ENCODE measurements around the gene KRTAP20-1.

The KRTAP20-1 gene

DNA sequence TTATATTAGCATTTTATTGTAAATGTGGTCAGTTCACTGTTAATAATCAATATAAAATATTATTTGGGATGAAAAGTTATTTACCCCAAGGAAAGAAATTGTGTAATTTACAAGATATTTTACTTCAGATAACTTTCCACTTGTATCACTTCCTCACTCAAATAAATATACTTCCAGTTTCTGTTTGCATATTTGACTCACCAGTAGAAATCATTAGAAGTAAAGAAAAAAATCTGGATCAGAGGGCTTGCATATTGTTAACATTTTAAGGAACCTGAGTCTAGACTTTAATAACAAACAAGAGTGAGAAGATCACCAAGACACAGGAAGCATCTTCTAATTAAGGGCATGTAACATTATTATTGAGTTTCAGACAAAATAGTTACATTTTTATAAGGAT, 3.9 kb downstream of the KRTAP20-1 start:
- H3K4me3 ChIP-seq (ENCODE audit: low read depth, low read length): no peak overlapping the region
- TF ChIP-seq, protein P1, sequence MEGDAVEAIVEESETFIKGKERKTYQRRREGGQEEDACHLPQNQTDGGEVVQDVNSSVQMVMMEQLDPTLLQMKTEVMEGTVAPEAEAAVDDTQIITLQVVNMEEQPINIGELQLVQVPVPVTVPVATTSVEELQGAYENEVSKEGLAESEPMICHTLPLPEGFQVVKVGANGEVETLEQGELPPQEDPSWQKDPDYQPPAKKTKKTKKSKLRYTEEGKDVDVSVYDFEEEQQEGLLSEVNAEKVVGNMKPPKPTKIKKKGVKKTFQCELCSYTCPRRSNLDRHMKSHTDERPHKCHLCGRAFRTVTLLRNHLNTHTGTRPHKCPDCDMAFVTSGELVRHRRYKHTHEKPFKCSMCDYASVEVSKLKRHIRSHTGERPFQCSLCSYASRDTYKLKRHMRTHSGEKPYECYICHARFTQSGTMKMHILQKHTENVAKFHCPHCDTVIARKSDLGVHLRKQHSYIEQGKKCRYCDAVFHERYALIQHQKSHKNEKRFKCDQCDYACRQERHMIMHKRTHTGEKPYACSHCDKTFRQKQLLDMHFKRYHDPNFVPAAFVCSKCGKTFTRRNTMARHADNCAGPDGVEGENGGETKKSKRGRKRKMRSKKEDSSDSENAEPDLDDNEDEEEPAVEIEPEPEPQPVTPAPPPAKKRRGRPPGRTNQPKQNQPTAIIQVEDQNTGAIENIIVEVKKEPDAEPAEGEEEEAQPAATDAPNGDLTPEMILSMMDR (IDR thresholded peaks at IDR 0.05; ENCODE audit: borderline replicate concordance, insufficient read depth, low read depth, low read length): no peak

DNA sequence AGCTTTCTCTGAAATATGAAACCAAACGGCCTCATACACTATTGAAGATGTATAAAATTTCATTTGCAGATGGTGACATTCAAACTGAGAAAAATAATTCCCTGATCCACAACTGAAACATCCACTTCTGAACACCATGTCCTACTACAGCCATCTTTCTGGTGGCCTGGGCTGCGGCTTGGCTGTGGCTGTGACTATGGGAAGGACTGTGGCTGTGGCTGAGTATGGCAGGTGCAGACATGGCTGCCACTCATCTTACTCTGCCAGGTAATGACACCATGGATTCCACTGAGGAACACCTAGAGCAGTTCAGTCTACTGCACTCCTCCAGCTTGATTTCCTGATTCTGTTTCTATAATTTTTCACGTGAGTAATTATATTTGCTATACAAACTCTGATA, 4.3 kb downstream of the KRTAP20-1 start, which contains the start of gene KRTAP20-4:
KRTAP20-4 (plus strand) TSS at position 106 of the 400 bp plus-strand sequence.
- TF ChIP-seq, protein P1 (IDR thresholded peaks at IDR 0.05; ENCODE audit: borderline replicate concordance, insufficient read depth, low read depth, low read length): no peak

DNA sequence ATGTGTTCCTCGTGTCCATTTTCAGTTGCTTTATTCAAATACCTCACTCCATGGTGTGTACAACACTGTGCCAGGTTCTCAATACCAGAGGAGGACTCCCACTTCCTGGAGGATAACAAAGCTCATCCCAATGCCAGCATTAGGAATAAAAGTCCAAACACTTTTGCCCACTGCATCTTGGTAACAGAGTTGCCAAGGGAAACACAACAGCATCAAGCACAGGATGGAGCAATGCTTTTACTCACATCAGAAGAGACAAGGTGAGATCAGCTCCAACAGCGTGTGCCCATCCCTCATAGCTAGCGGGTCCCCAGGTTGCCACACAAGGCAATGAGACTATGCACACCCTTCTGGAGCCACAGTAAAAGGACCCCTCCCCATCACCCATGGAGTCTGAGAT, 7.1 kb downstream of the KRTAP20-1 start:
- H3K4me3 ChIP-seq (ENCODE audit: low read depth, low read length): no peak overlapping the region
- TF ChIP-seq, protein P1 (IDR thresholded peaks at IDR 0.05; ENCODE audit: borderline replicate concordance, insufficient read depth, low read depth, low read length): no peak

More for the DNA sequence above, 4.3 kb downstream of the KRTAP20-1 start, which contains the start of gene KRTAP20-4:
- H3K4me3 ChIP-seq (ENCODE audit: low read depth, low read length): no peak within 1 kb of the TSS

DNA sequence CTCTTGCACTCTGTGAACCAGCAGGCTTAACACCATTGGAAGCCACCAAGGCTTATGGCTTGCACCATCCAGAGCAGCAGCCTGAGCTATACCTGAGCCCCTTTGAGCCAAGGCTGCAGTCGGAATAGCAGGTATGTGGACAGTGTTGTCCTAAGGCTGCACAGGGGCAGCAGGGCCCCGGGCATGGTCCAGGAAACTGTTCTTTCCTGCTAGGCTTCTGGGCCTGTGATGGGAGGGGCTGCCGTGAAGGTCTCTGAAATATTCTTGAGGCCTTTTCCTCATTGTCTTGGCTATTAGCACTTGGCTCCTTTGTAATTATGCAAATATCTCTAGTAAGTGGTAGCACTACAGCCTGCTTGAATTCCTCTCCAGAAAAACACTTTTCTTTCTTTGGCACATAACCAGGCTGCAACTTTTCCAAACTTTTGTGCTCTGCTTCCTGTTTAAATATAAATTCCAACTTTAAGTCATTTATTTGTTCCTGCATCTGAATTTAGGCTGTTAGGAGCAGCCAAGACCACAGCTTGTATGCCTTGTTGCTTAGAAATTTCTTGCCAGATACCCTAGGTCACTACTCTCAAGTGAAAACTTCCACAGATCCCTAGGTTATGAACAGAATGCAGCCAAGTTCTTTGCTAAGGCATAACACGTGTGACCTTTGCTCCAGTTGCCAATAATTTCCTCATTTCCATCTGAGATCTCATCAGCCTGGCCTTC, 9.4 kb downstream of the KRTAP20-1 start:
- no peak overlapping the region for H3K4me3 ChIP-seq (ENCODE audit: low read depth, low read length)
- TF ChIP-seq, protein P1 (IDR thresholded peaks at IDR 0.05; ENCODE audit: borderline replicate concordance, insufficient read depth, low read depth, low read length): no peak

DNA sequence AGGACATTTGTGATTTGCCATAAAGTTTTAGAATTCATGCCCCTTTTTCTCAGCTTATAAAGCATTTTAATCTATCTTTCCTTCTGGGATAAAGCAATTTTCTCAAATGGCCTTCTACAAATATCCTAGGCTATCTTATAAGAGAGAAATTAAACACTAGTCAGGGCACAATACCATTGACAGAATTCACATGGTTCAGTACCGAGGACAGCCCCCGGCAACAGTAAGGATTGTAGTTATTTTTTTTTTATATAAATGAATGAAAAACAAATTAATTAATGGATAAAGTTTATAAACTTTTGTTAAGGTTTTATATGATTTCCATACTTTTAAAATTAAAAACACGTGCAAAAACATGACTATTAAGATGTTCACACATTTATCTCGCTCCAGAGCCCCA, 11.9 kb downstream of the KRTAP20-1 start:
- TF ChIP-seq, protein P1 (IDR thresholded peaks at IDR 0.05; ENCODE audit: borderline replicate concordance, insufficient read depth, low read depth, low read length): no peak
- H3K4me3 ChIP-seq (ENCODE audit: low read depth, low read length): no peak overlapping the region

DNA sequence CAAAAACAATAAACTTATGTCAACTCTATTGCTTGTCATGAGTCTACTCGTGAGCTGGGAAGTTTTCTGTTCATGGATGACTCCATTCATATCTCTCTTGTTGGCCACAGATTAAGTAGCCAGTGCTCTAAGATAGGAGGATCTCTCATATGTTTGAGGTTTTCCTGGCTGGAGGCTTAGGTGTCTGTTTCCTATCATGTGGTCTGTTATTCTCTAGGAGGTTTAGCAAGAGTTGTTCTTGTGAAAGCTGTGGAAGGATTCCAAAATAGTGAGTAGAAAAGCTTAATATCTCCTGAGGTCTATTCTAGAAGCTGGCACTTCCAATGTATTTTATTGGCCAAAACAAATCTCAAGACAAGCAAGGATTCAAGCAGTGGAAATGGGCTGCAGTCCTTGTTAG, 13.0 kb downstream of the KRTAP20-1 start:
- TF ChIP-seq, protein P1 (IDR thresholded peaks at IDR 0.05; ENCODE audit: borderline replicate concordance, insufficient read depth, low read depth, low read length): no peak
- H3K4me3 ChIP-seq (ENCODE audit: low read depth, low read length): no peak overlapping the region

DNA sequence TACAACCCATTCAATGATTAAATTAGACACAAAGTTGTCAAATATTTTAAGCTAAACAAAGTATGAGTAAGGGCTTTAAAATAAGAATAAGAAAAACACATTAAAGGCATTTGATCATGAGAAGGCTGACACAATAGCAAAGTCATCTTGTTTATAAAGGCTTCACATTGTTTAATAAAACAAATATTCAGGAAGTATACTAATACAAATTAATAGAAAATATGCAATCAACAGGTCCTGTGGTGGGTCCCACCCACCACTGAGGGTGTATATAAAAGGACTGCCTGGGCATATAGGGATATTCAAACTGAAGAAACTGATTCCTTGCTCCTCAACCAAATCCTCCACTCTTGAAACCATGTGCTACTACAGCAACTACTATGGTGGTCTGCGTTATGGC, 18.7 kb downstream of the KRTAP20-1 start, which contains the start of gene KRTAP20-2:
KRTAP20-2 (plus strand) TSS at position 301 of the 400 bp plus-strand sequence; CDS start at position 359, 58 bp downstream.
- H3K4me3 ChIP-seq (ENCODE audit: low read depth, low read length): no peak within 1 kb of the TSS
- TF ChIP-seq, protein P1 (IDR thresholded peaks at IDR 0.05; ENCODE audit: borderline replicate concordance, insufficient read depth, low read depth, low read length): no peak

Data from GM12875 (cell line).